ENCODE results near the gene PRDX6.

Gene PRDX6, protein sequence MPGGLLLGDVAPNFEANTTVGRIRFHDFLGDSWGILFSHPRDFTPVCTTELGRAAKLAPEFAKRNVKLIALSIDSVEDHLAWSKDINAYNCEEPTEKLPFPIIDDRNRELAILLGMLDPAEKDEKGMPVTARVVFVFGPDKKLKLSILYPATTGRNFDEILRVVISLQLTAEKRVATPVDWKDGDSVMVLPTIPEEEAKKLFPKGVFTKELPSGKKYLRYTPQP

DNA sequence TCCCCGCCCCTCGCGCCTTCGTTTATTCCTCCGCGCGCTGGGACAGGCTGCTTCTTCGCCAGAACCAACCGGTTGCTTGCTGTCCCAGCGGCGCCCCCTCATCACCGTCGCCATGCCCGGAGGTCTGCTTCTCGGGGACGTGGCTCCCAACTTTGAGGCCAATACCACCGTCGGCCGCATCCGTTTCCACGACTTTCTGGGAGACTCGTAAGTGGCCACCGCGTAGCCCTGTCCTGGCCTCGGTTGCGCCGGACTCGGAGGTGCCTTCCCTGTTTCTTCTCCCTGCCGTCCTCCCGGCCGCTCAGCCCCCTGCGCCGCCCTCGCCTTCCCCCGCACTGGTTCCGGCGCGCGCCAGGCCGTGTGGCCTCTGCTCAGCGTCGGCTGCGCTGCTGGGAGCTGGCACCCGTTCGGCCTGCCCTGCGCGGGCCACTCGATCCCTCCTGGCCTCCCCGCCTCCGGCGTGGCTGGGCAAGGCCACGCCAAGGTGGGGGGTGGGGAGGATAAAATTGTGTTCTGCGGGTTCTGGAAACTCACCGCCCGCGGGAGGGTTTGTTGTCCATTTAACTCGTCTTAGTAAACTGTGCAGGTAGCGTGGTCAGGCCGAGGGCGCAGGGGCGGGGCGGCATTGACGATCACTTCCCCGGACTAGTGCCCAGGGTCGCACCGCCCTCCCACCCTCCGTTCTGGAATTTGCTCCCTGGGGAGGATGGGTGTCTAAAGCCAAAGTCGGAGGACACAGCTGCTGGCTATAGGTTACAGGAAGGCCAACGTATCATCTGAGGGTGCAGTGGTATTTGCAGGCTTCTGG is at the start of gene PRDX6:
PRDX6 (plus strand) TSS at position 50 of the 808 bp plus-strand sequence; CDS start at position 113, 63 bp downstream.
- peak within 1 kb of the TSS; percentile 87 for H3K4me3 ChIP-seq (ENCODE audit: low read depth, low read length)
- peak; percentile 87 for DNase-seq (ENCODE audit: low read depth)
- TF ChIP-seq CTCF (conservative IDR thresholded peaks at IDR 0.05; ENCODE audit: low read depth, low read length): no peak

DNA sequence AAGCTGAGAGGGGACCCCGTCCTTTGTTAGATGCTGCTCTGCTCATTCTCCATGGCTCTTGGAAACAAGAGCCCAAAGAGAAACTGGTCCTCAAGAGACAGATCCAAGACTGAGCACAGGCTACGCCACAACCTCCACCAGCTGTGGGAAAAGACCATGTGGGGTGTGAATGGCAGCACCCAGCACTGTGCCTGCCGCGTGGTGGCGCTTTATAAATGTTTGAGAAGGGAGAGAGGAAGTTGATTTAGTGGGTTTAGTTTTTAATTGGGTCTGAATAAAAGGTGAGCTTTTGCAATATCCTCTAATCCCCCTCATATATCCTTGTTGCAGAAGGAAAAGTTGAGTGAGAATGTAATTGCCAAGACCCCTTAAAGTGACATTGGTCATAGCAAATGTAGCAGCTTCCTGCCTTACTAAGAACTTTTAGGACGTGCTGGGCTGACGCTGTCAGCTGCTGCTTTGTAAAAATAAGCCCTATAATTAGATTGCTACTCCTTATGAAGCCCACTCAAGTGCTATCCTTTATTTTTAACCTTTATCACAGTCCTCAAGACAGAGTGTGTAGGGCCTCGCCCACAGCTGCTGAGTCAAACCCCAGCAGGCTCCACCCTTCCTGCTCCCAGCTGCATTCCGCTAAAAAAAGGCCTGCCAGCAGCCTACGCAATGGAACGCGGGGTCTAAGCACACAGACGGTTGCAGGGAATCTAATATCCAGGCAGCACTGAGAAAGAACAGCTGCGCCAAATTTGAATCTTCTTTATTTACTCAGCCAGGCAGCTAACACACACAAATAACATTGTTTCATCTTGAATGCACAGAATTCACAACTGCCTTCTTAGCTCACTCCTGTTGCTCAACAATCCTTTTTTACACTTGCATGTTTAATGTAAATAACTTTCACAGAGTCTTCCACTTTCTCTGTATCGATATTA is 47.4 kb upstream of the PRDX6 start:
- peak overlapping the region; percentile 39 for H3K4me3 ChIP-seq (ENCODE audit: low read depth, low read length)
- peak; percentile 98 for DNase-seq (ENCODE audit: low read depth)
- peak; percentile 82 for TF ChIP-seq CTCF (conservative IDR thresholded peaks at IDR 0.05; ENCODE audit: low read depth, low read length)

GRCh38 chr1:173430677-173431303 is 46.3 kb upstream of the PRDX6 start:
- TF ChIP-seq CTCF (conservative IDR thresholded peaks at IDR 0.05; ENCODE audit: low read depth, low read length): no peak
- no peak for DNase-seq (ENCODE audit: low read depth)
- no peak overlapping the region for H3K4me3 ChIP-seq (ENCODE audit: low read depth, low read length)

- TF ChIP-seq CTCF (conservative IDR thresholded peaks at IDR 0.05; ENCODE audit: low read depth, low read length): peak; percentile 97
- peak; percentile 95 for DNase-seq (ENCODE audit: low read depth)
- no peak overlapping the region for H3K4me3 ChIP-seq (ENCODE audit: low read depth, low read length)
Observed at GRCh38 chr1:173431304-173432045, 45.7 kb upstream of the PRDX6 start.

GRCh38 chr1:173432331-173432730 is 44.8 kb upstream of the PRDX6 start:
- TF ChIP-seq CTCF (conservative IDR thresholded peaks at IDR 0.05; ENCODE audit: low read depth, low read length): no peak
- H3K4me3 ChIP-seq (ENCODE audit: low read depth, low read length): no peak overlapping the region
- DNase-seq (ENCODE audit: low read depth): no peak

Data from choroid plexus epithelial cell (primary cell).